CD4-positive, alpha-beta T cell (primary cell): ENCODE data around the gene TIRAP. TPM values are rescaled to one million over a fixed set of nuclear protein-coding genes. Genes with fewer than 3 reads are reported as not detected.

Experiments used
- ATAC-seq: fragments of 200-7000 bp; cut with Tn5 transposase; one replicate; pipeline ENCODE4 v1.10.0; 2022; ENCODE audit warnings: mild to moderate bottlenecking; ENCODE audit not compliant: poor library complexity
- CTCF ChIA-PET: fragments of 350-600 bp; sonication (Branson Sonifier 250); formaldehyde crosslinking; loops from one replicate; lab custom pipeline; 2021; ENCODE audit warnings: antibody characterized with exemption, inconsistent platforms; lab: Charles Lee
- POLR2A ChIA-PET: fragments of 350-600 bp; sonication (Branson Sonifier 250); formaldehyde crosslinking; loops from one replicate; lab custom pipeline; 2021; ENCODE audit warnings: antibody characterized with exemption, inconsistent platforms; lab: Charles Lee
- DNase-seq, 14 experiments: peaks; one replicate each; pipeline ENCODE4 v3.0.0-alpha.2; 2013 to 2020; ENCODE audit warnings: mixed read lengths in 2 of 14
- H3K27ac ChIP-seq, 2 donors: one replicate each; pipeline versions ENCODE4 v1.5.1 to v1.7.0; 2013; ENCODE audit warnings: low read length in 2 of 2, low read depth in 1 of 2, mild to moderate bottlenecking in 1 of 2
- H3K27me3 ChIP-seq, 2 experiments: 1 replicate in 1 of 2; 2 replicates in 1 of 2; pipeline versions ENCODE4 v1.6.1 to v1.7.0; 2013; ENCODE audit warnings: low read length in 2 of 2, control low read depth in 1 of 2, mild to moderate bottlenecking in 1 of 2, moderate library complexity in 1 of 2; ENCODE audit not compliant: insufficient read depth in 2 of 2, control insufficient read depth in 1 of 2
- H3K36me3 ChIP-seq: one replicate; pipeline ENCODE4 v1.6.1; 2013; ENCODE audit warnings: low read length, control low read depth; ENCODE audit not compliant: insufficient read depth
- H3K4me1 ChIP-seq: one replicate; pipeline ENCODE4 v1.6.1; 2013; ENCODE audit warnings: low read length, control low read depth; ENCODE audit not compliant: insufficient read depth
- H3K4me3 ChIP-seq: one replicate; pipeline ENCODE4 v1.5.1; 2013; ENCODE audit warnings: mild to moderate bottlenecking, low read length, moderate library complexity
- H3K9me3 ChIP-seq, 2 experiments: 1 replicate in 1 of 2; 2 replicates in 1 of 2; pipeline versions ENCODE4 v1.6.1 to v1.7.0; 2013; ENCODE audit warnings: low read length in 2 of 2, mild to moderate bottlenecking in 2 of 2, control low read depth in 1 of 2, moderate library complexity in 1 of 2; ENCODE audit not compliant: control insufficient read depth in 1 of 2, insufficient read depth in 1 of 2
- H3K27ac Mint-ChIP-seq: one replicate; pipeline ENCODE4 v1.8.0; 2020; ENCODE audit warnings: mixed read lengths
- H3K27me3 Mint-ChIP-seq: one replicate; pipeline ENCODE4 v1.8.0; 2021; ENCODE audit warnings: mixed read lengths
- H3K36me3 Mint-ChIP-seq: one replicate; pipeline ENCODE4 v1.8.0; 2021; ENCODE audit warnings: low read depth, mixed read lengths
- H3K4me1 Mint-ChIP-seq: one replicate; pipeline ENCODE4 v1.8.0; 2021; ENCODE audit warnings: low read depth, mixed read lengths
- H3K4me3 Mint-ChIP-seq: one replicate; pipeline ENCODE4 v1.8.0; 2020; ENCODE audit warnings: mild to moderate bottlenecking, mixed read lengths
- H3K9me3 Mint-ChIP-seq: one replicate; pipeline ENCODE4 v1.8.0; 2020; ENCODE audit warnings: mixed read lengths
- intact Hi-C, 2 experiments: fragments of 100-400 bp; cut with DNase I in 1 of 2; cut with micrococcal nuclease in 1 of 2; formaldehyde crosslinking; loops; one replicate each; pipeline versions ENCODE4 v1.15.1 to v1.9.0; 2023 to 2025; cut with DNase I, micrococcal nuclease
- total RNA-seq, 174 experiments: library from RNA in 2 of 174; stranded (reverse) in 2 of 174; gene quantifications; one replicate each; pipeline ENCODE4 v1.2.3 and lab custom pipeline; 2021 to 2026
- TF ChIP-seq, protein P1 (sequence below): fragments of 200-600 bp; IDR thresholded peaks from one replicate; pipeline ENCODE4 v1.8.0; 2022; ENCODE audit warnings: antibody characterized with exemption, mild to moderate bottlenecking

TIRAP gene
- total RNA-seq, 2 experiments from 2014 or later, result 7.7 to 7.9 TPM

DNA sequence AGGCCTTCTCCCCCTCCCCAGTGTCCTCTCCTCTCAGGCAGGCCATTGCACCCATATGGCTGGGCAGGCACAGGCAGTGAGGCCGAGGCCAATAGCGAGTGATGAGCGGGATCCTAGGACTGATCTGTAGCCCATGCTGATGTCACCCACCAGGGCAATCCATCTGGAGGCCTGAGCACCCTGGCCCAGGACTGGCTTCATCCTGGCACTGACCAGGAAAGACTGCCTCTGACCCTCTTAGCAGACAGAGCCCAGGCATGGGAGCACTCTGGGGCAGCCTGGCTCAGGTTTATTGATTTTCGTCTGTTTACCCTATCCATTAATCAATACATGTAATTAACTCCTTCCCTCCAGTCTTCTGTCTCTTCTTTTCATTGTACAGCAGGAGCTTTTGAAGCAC, 5.1 kb upstream of the TIRAP start:
- H3K9me3 Mint-ChIP-seq, result no peaks in the 10 kb centered on the region
- H3K4me1 ChIP-seq, result peaks cover 34% of the 10 kb centered on the region
- ChIA-PET CTCF (no interaction called here), POLR2A (no interaction called here)
- H3K27ac Mint-ChIP-seq, result no peak overlapping the region
- no peaks in the 10 kb centered on the region for H3K9me3 ChIP-seq
- peaks cover 36% of the 10 kb centered on the region for H3K4me1 Mint-ChIP-seq
- H3K27me3 ChIP-seq, result no peaks in the 10 kb centered on the region
- DNase-seq (no peak), ATAC-seq (no peak)
- intact Hi-C loops, result no loop called here
- TF ChIP-seq, protein P1, sequence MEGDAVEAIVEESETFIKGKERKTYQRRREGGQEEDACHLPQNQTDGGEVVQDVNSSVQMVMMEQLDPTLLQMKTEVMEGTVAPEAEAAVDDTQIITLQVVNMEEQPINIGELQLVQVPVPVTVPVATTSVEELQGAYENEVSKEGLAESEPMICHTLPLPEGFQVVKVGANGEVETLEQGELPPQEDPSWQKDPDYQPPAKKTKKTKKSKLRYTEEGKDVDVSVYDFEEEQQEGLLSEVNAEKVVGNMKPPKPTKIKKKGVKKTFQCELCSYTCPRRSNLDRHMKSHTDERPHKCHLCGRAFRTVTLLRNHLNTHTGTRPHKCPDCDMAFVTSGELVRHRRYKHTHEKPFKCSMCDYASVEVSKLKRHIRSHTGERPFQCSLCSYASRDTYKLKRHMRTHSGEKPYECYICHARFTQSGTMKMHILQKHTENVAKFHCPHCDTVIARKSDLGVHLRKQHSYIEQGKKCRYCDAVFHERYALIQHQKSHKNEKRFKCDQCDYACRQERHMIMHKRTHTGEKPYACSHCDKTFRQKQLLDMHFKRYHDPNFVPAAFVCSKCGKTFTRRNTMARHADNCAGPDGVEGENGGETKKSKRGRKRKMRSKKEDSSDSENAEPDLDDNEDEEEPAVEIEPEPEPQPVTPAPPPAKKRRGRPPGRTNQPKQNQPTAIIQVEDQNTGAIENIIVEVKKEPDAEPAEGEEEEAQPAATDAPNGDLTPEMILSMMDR, result no peak
- H3K4me3 ChIP-seq, result no peak overlapping the region
- no peaks in the 10 kb centered on the region for H3K27me3 Mint-ChIP-seq
- no peak overlapping the region for H3K4me3 Mint-ChIP-seq
- H3K36me3 ChIP-seq, result peaks cover 31% of the 10 kb centered on the region
- H3K27ac ChIP-seq, result no peak overlapping the region
- peaks cover 48% of the 10 kb centered on the region for H3K36me3 Mint-ChIP-seq

DNA sequence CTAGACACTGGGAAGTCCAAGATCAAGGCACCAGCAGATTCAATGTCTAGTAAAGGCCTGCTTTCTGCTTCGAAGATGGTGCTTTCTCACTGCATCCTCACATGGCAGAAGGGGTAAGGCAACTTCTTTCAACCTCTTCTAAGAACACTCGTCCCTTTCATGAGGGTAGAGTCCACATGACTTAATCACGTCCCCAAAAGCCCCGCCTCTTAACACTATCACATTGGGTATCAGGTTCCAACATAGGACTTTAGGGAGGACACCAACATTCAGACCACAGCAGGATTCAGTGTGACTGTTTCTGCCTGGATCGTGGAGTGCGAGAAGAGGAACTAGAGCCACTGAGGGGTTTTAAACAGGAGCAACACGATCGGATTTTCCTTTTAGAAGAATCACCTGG, 3.7 kb upstream of the TIRAP start:
- H3K4me3 ChIP-seq, result no peak overlapping the region
- ChIA-PET CTCF (no interaction called here), POLR2A (no interaction called here)
- H3K4me1 ChIP-seq, result peaks cover 45% of the 10 kb centered on the region
- no peaks in the 10 kb centered on the region for H3K27me3 ChIP-seq
- DNase-seq (no peak), ATAC-seq (no peak)
- TF ChIP-seq, protein P1, result no peak
- H3K27ac ChIP-seq, result no peak overlapping the region
- peaks cover 46% of the 10 kb centered on the region for H3K4me1 Mint-ChIP-seq
- H3K36me3 Mint-ChIP-seq, result peaks cover 43% of the 10 kb centered on the region
- H3K27ac Mint-ChIP-seq, result peak overlapping the region; percentile 99
- intact Hi-C loops, result no loop called here
- peaks cover 19% of the 10 kb centered on the region for H3K36me3 ChIP-seq
- H3K27me3 Mint-ChIP-seq, result no peaks in the 10 kb centered on the region
- H3K9me3 ChIP-seq, result no peaks in the 10 kb centered on the region
- no peaks in the 10 kb centered on the region for H3K9me3 Mint-ChIP-seq
- H3K4me3 Mint-ChIP-seq, result peak overlapping the region; percentile 14

DNA sequence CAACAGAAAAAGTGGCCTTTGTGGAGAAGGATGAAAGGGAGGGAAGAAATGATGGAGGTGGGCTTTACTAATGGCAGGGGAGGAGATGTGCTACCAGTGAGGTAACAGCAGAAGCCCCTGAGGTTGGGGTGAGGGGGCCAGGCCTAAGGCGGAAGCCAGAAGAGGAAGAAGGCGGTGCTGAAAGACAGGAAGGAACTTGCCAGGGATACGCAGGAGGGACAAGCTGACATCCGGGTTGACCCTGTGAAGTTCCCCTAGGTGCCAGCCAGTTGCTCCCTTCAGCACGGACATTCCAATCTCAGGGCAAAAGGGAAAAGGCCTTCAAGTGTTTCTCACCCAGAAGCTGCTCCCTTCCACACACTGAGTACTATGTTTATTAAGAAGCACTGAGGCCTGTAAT, 2.3 kb upstream of the TIRAP start:
- H3K4me3 ChIP-seq, result no peak overlapping the region
- Mint-ChIP-seq H3K27ac (peak overlapping the region; percentile 99), H3K9me3 (no peaks in the 10 kb centered on the region), H3K27me3 (no peaks in the 10 kb centered on the region), H3K4me1 (peaks cover 53% of the 10 kb centered on the region), H3K36me3 (peaks cover 34% of the 10 kb centered on the region), H3K4me3 (peak overlapping the region; percentile 56)
- peak overlapping the region in 1 of 2 donors; percentile 41 for H3K27ac ChIP-seq
- no peak for ATAC-seq
- CTCF ChIA-PET, result no interaction called here
- H3K4me1 ChIP-seq, result peaks cover 57% of the 10 kb centered on the region
- POLR2A ChIA-PET, result interaction anchor here (1.0 to 5.0 kb wide), 3 partner anchors 12 to 24 kb away, joined by 3 to 77 read pairs (median 34); partner anchors contain the start of genes DCPS, FOXRED1 and SRPRA
- H3K27me3 ChIP-seq, result no peaks in the 10 kb centered on the region
- intact Hi-C loops, result loop anchor here in 1 of 2 experiments (5.0 to 10.0 kb wide), 2 partner anchors 656 to 1323 kb away; partner anchors contain the start of gene CHEK1
- DNase-seq, result peak in 3 of 14 experiments; percentile 13 to 43 (median 37)
- H3K36me3 ChIP-seq, result peaks cover 18% of the 10 kb centered on the region
- no peaks in the 10 kb centered on the region for H3K9me3 ChIP-seq
- TF ChIP-seq, protein P1, result no peak
